Activated T-helper 9 cell treated with anti-CD3 and anti-CD28 coated beads, Interleukin-2, amount 50 U/mL, for 16 hours (primary cell): ENCODE measurements around the gene MRPS27.

Experiments
- DNase-seq: peaks from one replicate; pipeline ENCODE4 v3.0.0-alpha.2; 2020; ENCODE audit warnings: low read depth

The MRPS27 gene

DNA sequence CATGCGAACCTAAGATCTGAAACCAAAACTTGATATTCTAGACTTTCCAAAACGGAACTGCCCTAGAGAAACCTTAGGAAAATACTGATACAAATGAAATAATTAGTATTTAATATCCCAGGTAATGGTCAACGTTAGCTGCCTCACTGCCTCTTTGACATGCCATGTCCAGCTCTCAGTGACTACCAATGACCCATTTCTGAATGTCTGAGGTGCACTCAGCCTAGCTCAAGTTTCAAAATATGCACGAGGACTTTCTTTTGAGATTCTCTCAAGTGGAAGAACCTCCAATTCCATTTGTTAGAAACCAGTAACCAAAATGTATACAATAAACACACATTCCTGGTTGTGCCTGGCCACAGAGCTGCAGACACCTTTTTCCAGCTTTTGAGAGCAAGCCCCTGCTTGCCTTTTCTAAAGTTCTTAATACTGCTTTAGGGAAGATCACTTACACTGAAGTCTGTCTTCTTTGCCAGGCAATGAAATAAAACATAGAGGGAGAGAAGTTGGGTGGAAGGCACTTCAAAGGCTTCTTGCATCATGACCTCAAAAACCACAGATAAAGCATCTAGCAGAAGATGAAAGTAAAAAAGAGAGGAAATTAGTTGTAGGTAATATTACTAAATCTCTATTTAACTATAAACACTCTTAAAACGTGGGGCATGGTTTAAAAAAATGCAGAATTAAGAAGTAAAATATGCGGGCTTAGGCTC is 87.9 kb downstream of the MRPS27 start:
- DNase-seq, result no peak

- DNase-seq, result no peak
These were observed 91.1 kb downstream of the MRPS27 start for GRCh38 chr5:72228960-72229359.

GRCh38 chr5:72226950-72227349 is 93.1 kb downstream of the MRPS27 start:
- no peak for DNase-seq

DNA sequence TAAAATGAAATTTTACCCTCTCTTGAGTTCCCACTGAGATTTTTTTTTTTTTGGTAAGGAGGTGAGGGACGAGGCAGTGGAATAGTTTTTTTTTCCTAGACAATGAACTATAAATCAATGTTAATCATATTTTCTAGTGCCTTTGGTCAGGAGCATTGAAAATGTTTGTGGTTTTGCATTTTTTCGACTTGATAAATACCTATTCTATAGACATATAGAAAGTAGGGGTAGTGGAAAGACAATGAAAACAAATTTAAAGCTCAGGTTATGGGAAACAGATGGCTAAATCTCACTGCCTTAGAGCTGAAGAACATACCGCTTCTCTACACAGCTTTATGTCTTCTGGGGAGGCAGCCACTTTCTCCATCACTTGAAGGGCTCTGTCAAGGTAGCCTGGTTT is 94.3 kb downstream of the MRPS27 start:
- DNase-seq, result no peak

- DNase-seq, result no peak
These were observed 95.0 kb downstream of the MRPS27 start for GRCh38 chr5:72224946-72225463.

DNA sequence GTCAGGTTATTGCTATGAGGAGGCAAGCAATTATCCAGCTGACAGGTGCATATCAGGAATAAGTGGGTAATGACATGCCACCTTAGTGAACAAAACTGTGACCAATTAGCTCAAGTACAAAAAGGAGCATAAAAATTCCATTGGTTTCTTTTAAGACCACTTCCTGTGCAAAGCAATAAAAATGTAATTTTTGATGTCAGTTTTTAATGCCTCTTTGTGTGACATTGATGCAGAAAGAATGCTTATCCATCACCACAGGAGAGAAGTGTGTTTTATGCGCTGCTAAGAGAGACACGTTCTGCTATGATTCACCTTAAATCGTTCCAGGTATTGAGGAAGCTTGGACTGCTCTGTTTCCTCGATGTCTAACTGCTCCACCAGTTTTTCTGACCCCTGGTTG is 96.7 kb downstream of the MRPS27 start:
- DNase-seq, result no peak

DNA sequence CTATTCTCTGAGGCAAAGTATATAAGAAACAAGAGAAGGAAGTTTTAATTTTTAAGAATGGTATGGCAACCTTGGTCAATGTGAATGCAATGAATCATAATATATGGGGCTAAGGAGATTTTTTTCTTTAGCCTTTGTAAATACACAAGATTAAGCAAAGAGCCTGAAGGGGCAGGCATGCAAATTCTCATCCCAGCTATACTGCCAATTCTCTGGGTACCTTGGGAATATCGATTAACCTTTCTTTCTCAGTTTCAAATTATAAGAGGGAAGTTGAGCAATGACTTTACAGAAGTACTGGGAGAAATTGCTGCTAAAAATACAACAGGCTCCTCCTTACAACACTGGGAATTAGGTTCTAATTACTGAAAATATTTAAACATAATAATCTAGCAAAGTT is 97.5 kb downstream of the MRPS27 start:
- DNase-seq, result no peak

DNA sequence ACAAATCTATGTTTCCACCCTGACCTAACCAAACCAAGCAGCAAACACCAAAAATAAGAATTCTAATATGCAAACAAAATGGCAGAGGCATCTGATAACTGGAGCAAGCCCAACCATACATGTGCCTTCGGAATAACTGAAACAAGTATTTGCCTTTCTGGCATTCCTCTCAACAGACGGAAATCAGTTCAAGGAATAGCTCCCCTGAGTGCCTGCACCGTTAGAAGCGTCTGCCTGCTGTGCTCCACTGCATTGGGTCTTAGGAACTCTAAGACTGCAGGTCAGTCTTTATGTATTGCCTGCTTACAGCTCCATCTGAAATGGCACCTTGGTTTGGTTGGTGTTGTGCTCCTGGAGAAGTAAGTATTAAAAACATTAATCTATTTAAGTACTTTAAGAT is 98.5 kb downstream of the MRPS27 start:
- no peak for DNase-seq

- no peak for DNase-seq
These were observed 98.9 kb downstream of the MRPS27 start for GRCh38 chr5:72221099-72221498.

GRCh38 chr5:72216756-72217155 is 103.3 kb downstream of the MRPS27 start:
- DNase-seq, result no peak

- no peak for DNase-seq
These were observed 105.9 kb downstream of the MRPS27 start for GRCh38 chr5:72214168-72214567.

GRCh38 chr5:72213482-72213881 is 106.6 kb downstream of the MRPS27 start:
- DNase-seq, result no peak

- no peak for DNase-seq
These were observed 107.9 kb downstream of the MRPS27 start for GRCh38 chr5:72212171-72212570.

GRCh38 chr5:72210888-72211678 is 109.0 kb downstream of the MRPS27 start:
- DNase-seq, result no peak

DNA sequence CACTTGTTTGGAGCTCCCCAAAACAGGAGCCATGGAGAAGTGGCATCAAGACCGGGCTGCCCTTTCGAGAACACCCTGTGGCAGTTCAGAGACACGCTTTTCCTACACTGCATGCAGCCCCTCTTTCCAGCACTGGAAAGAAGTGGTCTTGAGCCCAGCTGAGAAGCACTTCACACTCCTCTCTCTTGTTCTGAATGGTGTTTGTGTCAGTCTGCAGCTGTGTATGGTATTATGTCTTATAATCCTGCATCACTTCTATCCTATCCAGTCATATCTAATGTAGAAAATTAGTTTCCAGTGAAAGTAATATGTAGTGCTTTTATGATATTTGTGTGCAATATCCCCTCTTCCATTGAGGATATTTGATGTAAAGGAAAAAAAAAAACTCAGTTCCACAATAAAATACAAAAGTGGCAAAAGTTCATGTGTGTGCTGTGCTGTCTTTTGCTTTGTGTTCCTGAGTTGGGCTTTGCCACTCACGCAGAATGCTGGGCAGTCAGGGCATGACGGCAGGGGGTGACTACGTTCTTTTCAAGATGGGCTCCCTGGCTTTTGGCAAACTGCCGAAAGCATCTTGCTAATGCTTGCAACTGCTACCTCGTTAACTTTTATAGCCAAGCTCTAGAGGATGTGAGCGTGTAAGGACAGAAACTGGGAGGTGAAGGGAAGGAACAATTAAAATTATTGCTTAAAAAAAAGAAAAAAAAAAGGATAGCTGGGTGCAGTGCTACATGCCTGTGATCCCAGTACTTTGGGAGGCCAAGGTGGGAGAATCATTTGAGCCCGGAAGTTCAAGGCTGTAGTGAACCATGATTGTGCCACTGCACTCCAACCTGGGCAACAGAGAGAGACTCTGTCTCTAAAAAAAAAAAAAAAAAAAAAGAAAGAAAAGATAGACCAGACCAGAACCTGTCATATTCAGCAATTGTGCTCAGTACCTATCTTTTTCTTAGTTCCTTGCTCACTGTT is 110.6 kb downstream of the MRPS27 start:
- DNase-seq, result no peak

DNA sequence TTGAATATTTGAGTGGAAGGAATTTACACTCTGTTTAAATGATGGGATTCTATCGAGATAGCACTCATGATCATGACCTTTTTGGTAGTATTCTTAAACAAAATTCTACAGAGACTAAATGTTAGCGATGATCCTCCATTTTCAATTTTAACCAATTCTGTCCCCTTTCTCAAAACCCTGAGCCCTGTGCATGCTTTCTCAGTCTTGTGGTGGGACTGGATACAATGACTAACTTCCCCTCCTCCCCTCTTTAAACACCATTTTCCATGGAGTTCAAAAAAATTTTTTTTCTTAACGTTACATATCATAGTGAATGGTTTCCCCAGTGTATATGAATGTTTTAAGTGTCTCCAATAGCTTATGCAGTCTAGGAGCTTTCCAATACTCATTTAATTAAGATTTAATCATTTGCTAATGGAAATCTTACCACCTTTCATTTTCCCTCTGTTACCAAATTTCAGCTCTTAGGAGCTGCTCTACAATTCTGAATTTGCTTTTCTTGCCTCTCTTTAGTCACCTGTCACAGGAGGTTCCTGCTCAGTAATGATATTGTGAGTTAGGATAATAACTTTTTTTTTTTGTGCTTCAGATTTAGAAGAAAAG is 111.6 kb downstream of the MRPS27 start:
- DNase-seq, result no peak

- no peak for DNase-seq
These were observed 113.0 kb downstream of the MRPS27 start for GRCh38 chr5:72206994-72207393.

DNA sequence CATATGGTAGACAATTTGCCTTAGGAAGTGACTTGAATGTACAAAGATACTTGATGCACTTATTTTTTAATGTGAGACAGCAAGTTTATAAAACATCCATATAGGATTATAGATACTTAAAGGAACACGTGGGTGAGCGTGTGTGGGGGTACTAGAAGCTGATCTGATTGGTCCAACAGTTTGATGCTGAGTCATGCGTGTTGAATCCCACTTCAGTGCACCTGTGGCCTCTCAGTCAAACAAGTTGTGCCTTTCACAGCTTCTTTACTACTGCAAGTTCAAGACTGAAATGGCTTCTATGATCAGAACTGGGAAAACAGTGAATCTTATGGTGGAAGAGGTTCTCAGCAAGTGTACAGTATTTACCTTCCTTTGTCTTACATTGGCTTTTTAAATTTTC is 113.9 kb downstream of the MRPS27 start:
- no peak for DNase-seq

DNA sequence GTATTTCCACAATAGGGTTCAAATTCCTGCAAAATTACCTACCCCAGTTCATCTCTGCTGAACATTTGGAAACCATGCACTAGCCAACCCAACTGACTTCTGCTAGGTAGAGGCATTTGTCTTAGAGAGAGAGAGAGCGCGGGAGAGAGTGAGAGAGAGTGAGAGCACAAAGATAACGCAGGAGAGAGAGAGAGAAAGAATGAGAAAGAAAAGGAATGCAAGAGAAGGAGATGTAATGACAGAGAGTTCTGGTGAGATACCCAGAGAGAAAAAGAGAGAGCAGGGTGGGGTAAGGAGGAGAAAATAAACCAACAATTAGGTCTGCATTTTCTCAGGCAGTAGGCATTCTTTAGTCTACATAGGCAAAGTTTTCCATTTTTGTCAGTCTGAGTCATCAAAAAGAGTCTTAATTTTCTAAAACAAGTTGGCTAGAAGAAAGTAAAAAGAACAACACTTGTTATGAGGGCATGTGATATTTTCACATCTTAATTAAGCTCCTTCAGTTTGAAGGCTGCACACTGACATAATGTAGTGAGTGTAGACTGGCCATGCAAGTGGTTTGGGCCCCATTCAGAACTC is 114.5 kb downstream of the MRPS27 start:
- DNase-seq, result no peak

- DNase-seq, result no peak
These were observed 115.1 kb downstream of the MRPS27 start for GRCh38 chr5:72204946-72205345.

- no peak for DNase-seq
These were observed 116.7 kb downstream of the MRPS27 start for GRCh38 chr5:72203251-72203845.
